22Rv1 (cell line): Measurements from ENCODE around the gene WDR87.
A peak's percentile ranks its signal among the peaks of the same experiment; 100 is the strongest.

Experiments
- H3K27ac ChIP-seq: fragments of 450-650 bp; 2 replicates; pipeline ENCODE4 v1.5.1; 2017
- ZFX ChIP-seq: fragments of 450-650 bp; IDR thresholded peaks from 2 replicates; pipeline ENCODE4 v1.6.1; 2017; ENCODE audit warnings: antibody characterized with exemption, borderline replicate concordance
- TF ChIP-seq, protein P1 (sequence below): fragments of 450-650 bp; IDR thresholded peaks from 2 replicates; pipeline ENCODE4 v1.5.1; 2017; ENCODE audit warnings: mild to moderate bottlenecking

The WDR87 gene

DNA sequence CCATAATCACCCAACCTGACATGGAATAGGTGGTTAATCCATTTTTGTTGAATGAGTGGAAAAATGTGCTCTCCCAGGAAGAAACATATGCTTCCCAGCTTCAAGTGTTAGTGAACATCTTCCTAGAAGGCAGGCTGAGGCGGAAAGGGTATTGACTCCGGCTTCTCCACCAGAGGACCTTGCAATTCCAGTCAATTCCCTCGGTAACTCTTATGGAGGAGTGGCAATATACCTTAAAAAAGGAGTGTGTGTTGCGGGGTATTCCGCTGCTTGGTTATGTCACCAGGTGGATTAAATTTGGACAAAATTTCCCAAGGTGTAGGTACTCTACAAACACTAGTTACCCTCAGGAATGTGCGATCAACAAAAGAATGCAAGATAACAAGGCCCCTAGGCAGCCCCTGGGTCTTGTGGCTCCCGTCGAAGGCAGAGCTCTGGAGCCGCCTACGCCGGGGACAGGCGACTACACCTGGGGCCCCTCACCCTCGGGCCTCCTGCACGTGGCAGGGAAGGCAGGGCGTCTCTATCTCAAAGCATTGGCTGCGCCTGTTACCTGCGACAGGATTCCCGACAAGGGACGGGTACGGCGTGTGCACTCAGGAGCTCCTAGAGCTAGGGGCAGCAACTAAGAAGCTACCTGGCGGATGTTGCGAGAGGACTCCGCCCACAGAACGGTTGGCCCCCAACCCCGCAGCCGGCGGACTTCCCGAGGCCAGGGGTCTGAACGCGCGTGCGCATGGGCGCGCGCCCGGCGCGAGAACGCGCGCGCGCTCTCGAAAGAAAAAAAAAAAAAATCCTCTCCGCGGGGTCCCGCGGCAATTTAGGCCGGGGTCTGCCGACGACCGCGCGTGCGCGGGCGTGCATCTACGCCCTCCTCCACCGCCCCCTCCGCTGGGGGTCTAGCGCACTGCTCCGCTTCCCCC lies at the start of gene WDR87:
Gene WDR87 (minus strand): TSS at position 649 of the 923 bp plus-strand sequence. CDS start 8,355 bp downstream, outside the sequence.
- TF ChIP-seq, protein P1, sequence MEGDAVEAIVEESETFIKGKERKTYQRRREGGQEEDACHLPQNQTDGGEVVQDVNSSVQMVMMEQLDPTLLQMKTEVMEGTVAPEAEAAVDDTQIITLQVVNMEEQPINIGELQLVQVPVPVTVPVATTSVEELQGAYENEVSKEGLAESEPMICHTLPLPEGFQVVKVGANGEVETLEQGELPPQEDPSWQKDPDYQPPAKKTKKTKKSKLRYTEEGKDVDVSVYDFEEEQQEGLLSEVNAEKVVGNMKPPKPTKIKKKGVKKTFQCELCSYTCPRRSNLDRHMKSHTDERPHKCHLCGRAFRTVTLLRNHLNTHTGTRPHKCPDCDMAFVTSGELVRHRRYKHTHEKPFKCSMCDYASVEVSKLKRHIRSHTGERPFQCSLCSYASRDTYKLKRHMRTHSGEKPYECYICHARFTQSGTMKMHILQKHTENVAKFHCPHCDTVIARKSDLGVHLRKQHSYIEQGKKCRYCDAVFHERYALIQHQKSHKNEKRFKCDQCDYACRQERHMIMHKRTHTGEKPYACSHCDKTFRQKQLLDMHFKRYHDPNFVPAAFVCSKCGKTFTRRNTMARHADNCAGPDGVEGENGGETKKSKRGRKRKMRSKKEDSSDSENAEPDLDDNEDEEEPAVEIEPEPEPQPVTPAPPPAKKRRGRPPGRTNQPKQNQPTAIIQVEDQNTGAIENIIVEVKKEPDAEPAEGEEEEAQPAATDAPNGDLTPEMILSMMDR = 0 out of 2 replicates have a peak, but pooled peaks have one; percentile 4
- no peak for TF ChIP-seq ZFX
- H3K27ac ChIP-seq = peak within 1 kb of the TSS; percentile 85

DNA sequence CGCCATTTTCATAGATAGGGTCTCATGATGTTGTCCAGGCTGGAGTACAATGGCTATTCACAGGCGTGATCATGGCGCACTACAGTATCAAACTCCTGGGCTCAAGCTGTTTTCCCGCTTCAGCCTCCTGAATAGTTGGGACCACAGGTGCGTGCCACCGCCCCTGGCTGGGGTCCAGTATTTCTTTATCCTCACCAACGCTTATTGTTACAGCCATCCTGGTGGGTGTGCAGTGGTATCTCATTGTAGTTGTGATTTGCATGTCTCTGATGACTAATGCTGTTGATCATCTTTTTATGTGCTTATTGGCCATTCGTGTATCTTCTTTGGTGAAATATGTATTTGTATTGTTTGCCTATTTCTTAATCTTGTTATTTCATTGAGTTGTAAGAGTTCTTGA lies 49.6 kb upstream of the WDR87 start:
- H3K27ac ChIP-seq = no peak overlapping the region
- no peak for TF ChIP-seq ZFX
- TF ChIP-seq, protein P1 = no peak

DNA sequence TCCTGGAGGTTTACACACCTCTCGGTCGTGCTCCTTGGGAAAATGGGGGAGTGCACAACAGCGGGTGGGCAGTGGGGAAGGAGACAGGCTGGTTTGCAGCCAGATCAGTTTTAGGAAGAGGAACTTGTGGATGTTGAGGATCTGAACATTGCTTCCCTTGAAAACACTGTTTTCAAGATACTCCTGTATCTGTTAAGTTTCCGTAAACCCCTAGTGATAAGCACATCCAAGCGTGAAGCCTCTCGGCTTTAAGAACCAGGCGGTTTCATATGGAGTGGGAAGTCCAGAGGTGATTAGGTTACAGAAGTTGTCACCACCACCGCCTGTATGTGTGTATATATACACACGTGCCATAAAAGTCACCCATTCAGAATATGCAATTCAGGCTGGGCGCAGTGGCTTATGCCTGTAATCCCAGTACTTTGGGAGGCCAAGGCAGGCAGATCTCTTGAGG lies 48.1 kb upstream of the WDR87 start:
- no peak for TF ChIP-seq ZFX
- TF ChIP-seq, protein P1 = no peak
- H3K27ac ChIP-seq = no peak overlapping the region

DNA sequence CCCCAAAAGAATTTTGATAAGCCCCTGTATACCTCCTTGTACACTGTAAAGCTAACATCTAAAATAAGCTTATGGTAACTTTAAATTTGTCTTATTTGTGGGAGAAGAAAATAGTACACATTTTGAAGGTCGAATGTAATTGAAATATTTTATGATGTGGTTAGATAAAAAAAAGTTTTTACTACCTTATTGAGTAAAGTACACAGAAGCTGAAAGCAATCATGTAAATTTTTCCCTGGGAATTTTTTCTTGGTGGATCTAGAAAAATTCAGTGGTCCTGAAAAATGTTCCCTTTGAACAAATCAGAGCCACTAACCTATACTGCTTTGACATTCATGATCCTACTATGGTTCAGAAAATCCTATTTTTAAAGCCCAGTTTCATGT lies 47.5 kb upstream of the WDR87 start:
- no peak overlapping the region for H3K27ac ChIP-seq

DNA sequence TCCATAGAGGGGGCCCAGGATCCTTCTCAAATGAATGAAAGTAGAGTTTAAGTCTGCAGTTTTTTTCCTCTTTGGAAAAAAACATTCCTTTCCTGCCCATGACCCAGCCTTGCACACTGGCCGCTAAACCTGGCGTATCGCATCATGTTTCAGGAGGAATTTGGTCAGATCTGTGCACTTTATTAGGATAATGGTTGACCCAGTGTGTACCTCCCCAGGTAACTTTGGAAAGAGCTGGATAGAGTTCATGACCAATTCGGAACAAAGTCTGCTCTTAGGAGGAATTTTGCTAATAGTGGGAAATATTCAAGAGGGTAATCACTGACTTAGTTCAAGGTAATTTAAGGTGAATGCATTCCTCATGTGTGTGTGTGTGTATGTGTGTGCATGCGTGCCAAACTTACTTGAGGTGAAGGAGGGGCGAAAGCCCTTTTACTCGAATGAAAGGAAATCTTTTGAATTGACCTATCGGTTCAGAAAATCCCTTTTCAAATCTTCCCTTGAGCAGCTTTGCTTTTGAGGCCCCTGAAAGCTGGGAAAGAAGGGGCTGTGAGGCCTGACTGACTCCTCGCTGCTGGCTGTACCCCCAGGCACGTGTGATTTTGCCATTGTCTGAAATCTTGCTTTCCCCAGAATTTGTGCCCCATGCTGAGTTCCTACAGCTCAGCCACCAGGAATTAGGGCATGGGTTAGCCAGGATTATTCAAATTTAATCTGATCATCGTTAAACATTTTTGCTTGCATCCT lies 47.0 kb upstream of the WDR87 start:
- H3K27ac ChIP-seq = no peak overlapping the region
- no peak for TF ChIP-seq ZFX
- TF ChIP-seq, protein P1 = no peak

More for the DNA sequence above, 47.5 kb upstream of the WDR87 start:
- TF ChIP-seq, protein P1 = no peak
- no peak for TF ChIP-seq ZFX

DNA sequence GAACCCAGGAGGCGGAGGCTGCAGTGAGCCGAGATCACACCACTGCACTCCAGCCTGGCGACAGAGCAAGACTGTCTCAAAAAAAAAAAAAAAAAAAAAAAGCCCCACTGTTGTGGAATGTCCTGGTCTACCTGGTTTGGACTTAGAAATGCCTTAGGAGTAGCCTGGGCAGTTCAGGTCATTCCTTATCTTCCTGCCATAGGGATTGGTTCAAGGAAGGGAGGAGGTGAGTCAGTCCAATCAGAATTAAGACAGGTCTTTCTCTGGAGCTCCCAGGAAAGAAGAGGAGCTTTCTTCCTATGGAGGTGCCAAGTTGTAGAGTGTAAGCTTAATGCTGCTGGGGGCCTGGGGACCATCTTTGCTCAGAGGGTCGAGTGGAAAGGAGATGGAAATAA lies 45.4 kb upstream of the WDR87 start:
- no peak for TF ChIP-seq ZFX
- TF ChIP-seq, protein P1 = no peak
- no peak overlapping the region for H3K27ac ChIP-seq
